ENCODE data around the gene ALKBH7. TPM values are rescaled to one million over a fixed set of nuclear protein-coding genes. Genes with fewer than 3 reads are reported as not detected.

ALKBH7 gene
- 75.1 and 134 TPM in 2 replicates for total RNA-seq

DNA sequence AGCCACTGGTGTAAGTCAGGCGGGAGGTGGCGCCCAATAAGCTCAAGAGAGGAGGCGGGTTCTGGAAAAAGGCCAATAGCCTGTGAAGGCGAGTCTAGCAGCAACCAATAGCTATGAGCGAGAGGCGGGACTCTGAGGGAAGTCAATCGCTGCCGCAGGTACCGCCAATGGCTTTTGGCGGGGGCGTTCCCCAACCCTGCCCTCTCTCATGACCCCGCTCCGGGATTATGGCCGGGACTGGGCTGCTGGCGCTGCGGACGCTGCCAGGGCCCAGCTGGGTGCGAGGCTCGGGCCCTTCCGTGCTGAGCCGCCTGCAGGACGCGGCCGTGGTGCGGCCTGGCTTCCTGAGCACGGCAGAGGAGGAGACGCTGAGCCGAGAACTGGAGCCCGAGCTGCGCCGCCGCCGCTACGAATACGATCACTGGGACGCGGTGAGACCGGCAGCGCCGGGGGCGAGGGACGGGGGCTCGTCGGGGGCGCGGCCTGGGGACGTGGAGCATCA lies at the start of gene ALKBH7:
TSS of gene ALKBH7 (plus strand) at position 201 of the 502 bp plus-strand sequence. CDS start at position 228, 27 bp downstream.

DNA sequence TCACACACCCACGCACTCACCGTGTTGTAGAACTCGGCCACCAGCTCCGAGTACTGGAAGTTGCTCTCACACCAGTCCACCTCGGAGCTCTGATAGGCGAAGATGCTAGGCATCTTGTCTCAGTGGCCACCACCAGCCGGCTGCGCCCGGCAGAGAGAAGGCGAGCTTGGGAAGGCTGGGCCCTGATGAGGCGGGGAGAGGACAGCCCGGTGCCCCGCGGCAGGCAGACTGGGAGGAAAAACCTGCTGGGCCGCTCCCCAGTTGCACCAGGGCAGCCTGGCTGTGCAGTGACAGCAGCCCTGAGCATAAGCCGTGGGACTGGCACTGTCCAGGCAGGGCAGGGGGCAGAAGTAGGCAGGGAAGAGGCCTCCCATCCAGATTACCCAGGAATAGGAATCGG lies 39.2 kb upstream of the ALKBH7 start, which contains the start of gene ACER1:
TSS of gene ACER1 (minus strand) at position 174 of the 400 bp plus-strand sequence. CDS start at position 113, 61 bp downstream.

DNA sequence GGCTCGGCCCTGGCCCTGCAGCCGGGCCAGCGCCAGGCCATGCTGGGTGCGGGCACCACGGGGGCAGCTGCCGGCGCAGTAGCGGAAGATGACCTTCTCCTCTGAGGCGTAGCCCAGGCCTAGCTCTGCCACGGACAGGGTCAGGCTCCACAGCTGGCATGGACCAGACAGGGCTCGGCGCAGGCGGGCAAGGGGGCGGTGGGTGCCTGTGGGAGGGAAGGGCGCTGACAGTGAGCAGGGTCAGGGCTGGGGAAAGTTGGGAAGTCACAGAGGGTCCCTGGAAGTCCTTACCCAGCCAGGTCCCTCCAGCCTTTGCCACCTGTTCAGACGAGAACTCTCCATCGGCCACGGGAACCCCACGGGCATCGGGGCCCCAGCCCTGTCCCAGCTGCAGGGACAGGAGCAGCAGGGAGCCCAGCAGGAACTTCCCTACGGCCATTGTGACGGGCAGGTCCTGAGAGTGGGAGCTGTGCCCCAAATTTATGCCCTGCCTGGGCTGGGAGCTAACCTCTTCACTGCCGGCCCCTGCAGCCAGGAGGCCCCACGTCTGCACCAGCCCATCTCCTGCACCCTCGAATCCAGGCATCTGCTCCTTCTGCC lies 2.9 kb downstream of the ALKBH7 start, which contains the start of gene PSPN:
TSS of gene PSPN (minus strand) at position 523 of the 600 bp plus-strand sequence. CDS start at position 439, 84 bp downstream.

DNA sequence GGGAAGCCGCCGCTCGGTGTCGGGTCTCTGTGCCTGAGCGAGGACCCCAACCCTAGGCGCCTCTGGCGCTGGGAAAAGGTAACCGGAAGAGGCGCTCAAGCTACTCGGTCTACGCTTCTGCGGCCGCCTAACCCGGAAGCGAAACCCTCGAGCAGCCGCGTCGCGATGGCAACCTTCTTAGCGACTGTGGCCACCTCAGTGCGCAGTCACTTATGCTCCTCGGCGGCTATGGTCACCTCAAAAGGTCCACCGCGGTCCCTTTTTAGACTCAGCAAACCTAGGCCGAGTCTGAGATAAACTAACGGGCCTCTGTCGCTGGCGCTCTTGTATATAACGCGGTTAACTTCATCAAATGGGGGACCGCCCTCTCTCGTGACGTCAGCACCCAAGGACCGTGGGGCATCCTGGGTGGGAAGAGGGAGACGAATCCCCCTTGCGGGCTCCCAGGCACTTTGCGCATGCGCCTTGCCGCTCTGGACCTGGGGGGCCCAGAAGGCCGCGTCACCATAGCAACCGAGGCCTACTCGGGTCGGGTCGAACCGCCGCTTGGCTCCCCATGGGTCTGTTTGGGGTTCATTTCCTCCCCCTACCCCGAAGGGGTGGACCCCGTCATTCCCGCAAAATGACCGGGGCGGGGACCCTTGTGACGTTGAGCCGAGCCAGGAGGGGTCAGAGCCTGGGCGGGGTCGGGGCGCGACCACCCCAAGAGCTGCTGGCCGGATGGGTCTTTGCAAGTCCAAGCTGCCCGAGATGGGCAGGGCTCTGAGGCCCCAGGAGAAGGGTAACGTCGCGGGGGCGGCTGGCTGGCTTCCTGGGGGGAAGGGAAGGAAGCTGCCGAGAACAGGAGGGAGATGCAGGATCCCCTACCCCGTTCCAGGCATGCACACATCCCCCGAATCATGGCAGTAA lies 20.7 kb downstream of the ALKBH7 start, which contains the start of gene GTF2F1:
TSS of gene GTF2F1 (minus strand) at position 91 of the 909 bp plus-strand sequence. CDS start 169 bp downstream, outside the sequence.

GRCh38 chr19:6424195-6424938 lies 51.8 kb downstream of the ALKBH7 start, which contains the start of gene KHSRP:
TSS of gene KHSRP (minus strand) at chr19:6424811. CDS start at chr19:6424701, 110 bp downstream.

Other genes starting within 250 kb of the ALKBH7 start
- not detected in 2 replicates for gene ACSBG2, start 237.1 kb upstream of the ALKBH7 start, total RNA-seq
- 29.8 and 40.4 TPM in 2 replicates for gene MLLT1, start 92.8 kb upstream of the ALKBH7 start, total RNA-seq
- not detected in 2 replicates for gene ACER1, start 39.2 kb upstream of the ALKBH7 start, total RNA-seq
- gene CLPP, start 11.3 kb upstream of the ALKBH7 start, total RNA-seq, result 203 and 247 TPM in 2 replicates
- gene PSPN, start 3.1 kb downstream of the ALKBH7 start, total RNA-seq, result 0.65 and 2.9 TPM in 2 replicates
- gene GTF2F1, start 20.4 kb downstream of the ALKBH7 start, total RNA-seq, result 39.4 and 44.6 TPM in 2 replicates
- 177 and 285 TPM in 2 replicates for gene KHSRP, start 52.0 kb downstream of the ALKBH7 start, total RNA-seq
- not detected in 2 replicates for gene SLC25A41, start 61.0 kb downstream of the ALKBH7 start, total RNA-seq
- 76.3 and 177 TPM in 2 replicates for gene SLC25A23, start 87.0 kb downstream of the ALKBH7 start, total RNA-seq
- 33.6 and 79.1 TPM in 2 replicates for gene CRB3, start 91.5 kb downstream of the ALKBH7 start, total RNA-seq
- 0.81 and 2.0 TPM in 2 replicates for gene DENND1C, start 109.0 kb downstream of the ALKBH7 start, total RNA-seq
- 4.6 and 15.2 TPM in 2 replicates for gene TUBB4A, start 129.5 kb downstream of the ALKBH7 start, total RNA-seq
- gene TNFSF9, start 158.2 kb downstream of the ALKBH7 start, total RNA-seq, result 20.9 and 28.5 TPM in 2 replicates
- 70.9 and 153 TPM in 2 replicates for gene CD70, start 218.4 kb downstream of the ALKBH7 start, total RNA-seq